ENCODE results near the gene DYNC1I2. TPM values are rescaled to one million over a fixed set of nuclear protein-coding genes. Genes with fewer than 3 reads are reported as not detected.
"Not testable (repeated sequence)": the region's sequence is repeated elsewhere in the genome, so short reads cannot be mapped to it uniquely, and the experiment has no call there.

DYNC1I2 gene
- total RNA-seq, 1 donor from 2014 or later: 97.6 TPM

GRCh38 chr2:171712051-171712450 is 24.8 kb downstream of the DYNC1I2 start:
- DNase-seq (ENCODE audit: low spot score): no peak

GRCh38 chr2:171718720-171719119 is 31.5 kb downstream of the DYNC1I2 start:
- DNase-seq (ENCODE audit: low spot score): no peak

- no peak for DNase-seq (ENCODE audit: low spot score)
These were observed 32.4 kb downstream of the DYNC1I2 start for GRCh38 chr2:171719660-171720059.

- no peak for DNase-seq (ENCODE audit: low spot score)
These were observed 36.7 kb downstream of the DYNC1I2 start for GRCh38 chr2:171723716-171724683.

GRCh38 chr2:171726847-171727450 is 39.7 kb downstream of the DYNC1I2 start:
- no peak for DNase-seq (ENCODE audit: low spot score)

GRCh38 chr2:171728989-171729951 is 42.0 kb downstream of the DYNC1I2 start:
- DNase-seq (ENCODE audit: low spot score): no peak

GRCh38 chr2:171729952-171730317 is 42.7 kb downstream of the DYNC1I2 start:
- DNase-seq (ENCODE audit: low spot score): no peak

GRCh38 chr2:171735991-171736710 is 48.9 kb downstream of the DYNC1I2 start:
- no peak for DNase-seq (ENCODE audit: low spot score)

GRCh38 chr2:171741189-171741588 is 53.9 kb downstream of the DYNC1I2 start:
- DNase-seq (ENCODE audit: low spot score): no peak

- DNase-seq (ENCODE audit: low spot score): no peak
These were observed 55.5 kb downstream of the DYNC1I2 start for GRCh38 chr2:171742760-171743159.

- no peak for DNase-seq (ENCODE audit: low spot score)
These were observed 57.9 kb downstream of the DYNC1I2 start for GRCh38 chr2:171745141-171745540.

- DNase-seq (ENCODE audit: low spot score): no peak
These were observed 58.5 kb downstream of the DYNC1I2 start for GRCh38 chr2:171745806-171746205.

- no peak for DNase-seq (ENCODE audit: low spot score)
These were observed 60.1 kb downstream of the DYNC1I2 start for GRCh38 chr2:171747371-171747770.

GRCh38 chr2:171754254-171754939 is 67.1 kb downstream of the DYNC1I2 start:
- no peak for DNase-seq (ENCODE audit: low spot score)

GRCh38 chr2:171758762-171759161 is 71.5 kb downstream of the DYNC1I2 start:
- not testable (repeated sequence) for DNase-seq (ENCODE audit: low spot score)

- not testable (repeated sequence) for DNase-seq (ENCODE audit: low spot score)
These were observed 73.9 kb downstream of the DYNC1I2 start for GRCh38 chr2:171761176-171761575.

GRCh38 chr2:171762879-171763573 is 75.8 kb downstream of the DYNC1I2 start:
- DNase-seq (ENCODE audit: low spot score): no peak

GRCh38 chr2:171763602-171764001 is 76.3 kb downstream of the DYNC1I2 start:
- DNase-seq (ENCODE audit: low spot score): no peak

GRCh38 chr2:171771463-171771862 is 84.2 kb downstream of the DYNC1I2 start:
- DNase-seq (ENCODE audit: low spot score): no peak

GRCh38 chr2:171772373-171772772 is 85.1 kb downstream of the DYNC1I2 start:
- DNase-seq (ENCODE audit: low spot score): no peak

Measured in ureter (tissue), 1 donor.